HuH-7.5 (cell line): ENCODE measurements around the gene BZW1.
"Not testable (repeated sequence)": the region's sequence is repeated elsewhere in the genome, so short reads cannot be mapped to it uniquely, and the experiment has no call there.

Experiments
- DNase-seq: peaks from one replicate; pipeline ENCODE4 v3.0.0; 2011; ENCODE audit warnings: low spot score

Gene BZW1

GRCh38 chr2:200791905-200792304, 19.8 kb upstream of the BZW1 start:
- DNase-seq, result no peak

- DNase-seq, result no peak
Observed at GRCh38 chr2:200794143-200794542, 17.6 kb upstream of the BZW1 start.

- no peak for DNase-seq
Observed at GRCh38 chr2:200795028-200795440, 16.7 kb upstream of the BZW1 start.

- DNase-seq, result no peak
Observed at GRCh38 chr2:200796561-200796960, 15.1 kb upstream of the BZW1 start.

GRCh38 chr2:200797242-200797770, 14.4 kb upstream of the BZW1 start:
- DNase-seq, result peak; percentile 49

- DNase-seq, result no peak
Observed at GRCh38 chr2:200798514-200798913, 13.2 kb upstream of the BZW1 start.

- DNase-seq, result no peak
Observed at GRCh38 chr2:200800458-200800857, 11.3 kb upstream of the BZW1 start.

- DNase-seq, result not testable (repeated sequence)
Observed at GRCh38 chr2:200801431-200801830, 10.3 kb upstream of the BZW1 start.

- DNase-seq, result no peak
Observed at GRCh38 chr2:200809506-200810251, 2.0 kb upstream of the BZW1 start.

- DNase-seq, result no peak
Observed at GRCh38 chr2:200810252-200810997, 1.3 kb upstream of the BZW1 start.

GRCh38 chr2:200810998-200811332, 745 bp upstream of the BZW1 start:
- DNase-seq, result no peak

- peak; percentile 73 for DNase-seq
Observed at GRCh38 chr2:200812122-200813022, 662 bp downstream of the BZW1 start.

- no peak for DNase-seq
Observed at GRCh38 chr2:200814276-200814815, 2.6 kb downstream of the BZW1 start.

GRCh38 chr2:200814917-200815316, 3.2 kb downstream of the BZW1 start:
- DNase-seq, result no peak

GRCh38 chr2:200818732-200819131, 7.0 kb downstream of the BZW1 start:
- DNase-seq, result not testable (repeated sequence)

GRCh38 chr2:200820573-200821234, 9.0 kb downstream of the BZW1 start:
- DNase-seq, result no peak

GRCh38 chr2:200821686-200822245, 10.1 kb downstream of the BZW1 start:
- no peak for DNase-seq

GRCh38 chr2:200828104-200828503, 16.4 kb downstream of the BZW1 start:
- DNase-seq, result no peak

- no peak for DNase-seq
Observed at GRCh38 chr2:200828572-200829257, 17.0 kb downstream of the BZW1 start.

GRCh38 chr2:200829258-200829655, 17.5 kb downstream of the BZW1 start:
- DNase-seq, result no peak

GRCh38 chr2:200834701-200835100, 23.0 kb downstream of the BZW1 start:
- no peak for DNase-seq
